ENCODE measurements around the gene USF3. TPM values are rescaled to one million over a fixed set of nuclear protein-coding genes. Genes with fewer than 3 reads are reported as not detected.

Gene USF3
- total and polyA plus RNA-seq, 9 of the 15 experiments (the other 6 are each of a cell fraction or from before 2014, with no cell fraction given): 1.4 to 6.9 (median 3.1) TPM

DNA sequence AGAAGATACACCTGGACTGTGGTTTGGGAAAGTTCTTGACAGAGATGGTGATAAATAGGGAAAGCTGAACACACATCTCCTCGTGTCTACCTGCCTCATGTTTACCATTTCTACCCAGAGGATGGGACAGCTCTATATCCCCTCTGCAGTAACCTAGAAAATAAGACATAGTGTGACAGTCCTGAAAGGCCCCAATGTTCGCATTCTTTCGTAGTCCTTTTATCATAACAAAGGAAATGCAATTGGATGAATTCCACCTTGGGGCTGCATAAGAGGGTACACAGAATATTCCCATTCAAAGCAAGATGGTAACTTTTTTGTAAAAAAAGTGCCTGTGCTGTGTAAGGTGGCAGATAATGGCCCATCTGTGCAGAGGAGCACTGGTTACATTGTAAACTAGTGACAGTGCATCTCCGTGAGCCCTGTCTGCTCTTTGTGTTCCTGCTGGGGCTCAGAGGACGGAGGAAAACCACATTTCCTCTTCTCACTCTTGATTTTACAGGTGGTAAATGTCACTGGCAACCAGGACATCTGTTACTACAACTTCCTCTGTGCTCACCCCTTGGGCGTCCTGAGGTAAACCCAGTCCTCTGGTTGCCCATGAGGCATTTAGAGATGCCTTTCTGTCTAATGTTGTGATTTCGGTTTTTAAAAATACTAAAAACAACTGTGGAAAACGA, 89.8 kb downstream of the USF3 start:
- no TSS peak for BruUV-seq (replicated peaks)
- H4K20me1 ChIP-seq (replicated peaks; ENCODE audit: control insufficient read depth, insufficient read depth, low read length): no peaks in the 10 kb centered on the region
- H3K4me1 ChIP-seq (replicated peaks in 1 of 2; ENCODE audit: control insufficient read depth in 2 of 2, insufficient read depth in 2 of 2, low read length in 2 of 2): no peaks in the 10 kb centered on the region
- DNase-seq (ENCODE audit: extremely low read depth in 1 of 4, low spot score in 3 of 4): no peak
- no peak for ATAC-seq
- no peak overlapping the region for H3K9ac ChIP-seq (ENCODE audit: insufficient read depth in 1 of 2, low read depth in 2 of 2, low read length in 2 of 2)
- no peak for FAIRE-seq
- CTCF ChIA-PET (ENCODE audit: low intra/inter-chr PET ratio): no interaction called here
- WGBS (ENCODE audit: insufficient coverage, low coverage, missing lambda C conversion rate): 2% methylated on average over 7 of the region's 8 CpGs
- no peaks in the 10 kb centered on the region for H3K79me2 ChIP-seq (ENCODE audit: control insufficient read depth, insufficient read depth, low read length)
- no peak overlapping the region for H3K27ac ChIP-seq (ENCODE audit: extremely low read depth, low read depth, low read length)
- H3K36me3 ChIP-seq (ENCODE audit: control insufficient read depth, insufficient read depth, low read length): no peaks in the 10 kb centered on the region
- in situ Hi-C loops (cut with MboI): loop anchor here (25.0 kb wide), 1 partner anchor 544 kb away; no protein-coding TSS in a partner anchor
- peaks cover 0 to 20% of the 10 kb centered on the region in 2 experiments; a peak in 4 of 5 replicates for H3K27me3 ChIP-seq (ENCODE audit: control insufficient read depth in 2 of 2, insufficient read depth in 2 of 2, low read length in 2 of 2)
- no peaks in the 10 kb centered on the region for H3K9me1 ChIP-seq (ENCODE audit: control insufficient read depth, insufficient read depth, low read length)
- H3K4me2 ChIP-seq (ENCODE audit: insufficient read depth, low read length): no peak overlapping the region
- H3K4me3 ChIP-seq: no peak overlapping the region
- intact Hi-C loops (cut with micrococcal nuclease): no loop called here
- H2AFZ ChIP-seq (ENCODE audit: low read depth, low read length): no peak overlapping the region
- POLR2A ChIA-PET: no interaction called here
- TF ChIP-seq PHB (CRISPR knock-in tag; IDR thresholded peaks at IDR 0.05): no peak
- TF ChIP-seq SREBF1 (IDR thresholded peaks at IDR 0.05; ENCODE audit: borderline replicate concordance, low read depth, low read length): no peak
- no peak for TF ChIP-seq HNRNPLL (IDR thresholded peaks at IDR 0.05; ENCODE audit: low read depth, low read length, poor library complexity, severe bottlenecking)
- no peak for TF ChIP-seq ZNF561 (CRISPR knock-in tag; conservative IDR thresholded peaks at IDR 0.05)
- TF ChIP-seq, protein P1, sequence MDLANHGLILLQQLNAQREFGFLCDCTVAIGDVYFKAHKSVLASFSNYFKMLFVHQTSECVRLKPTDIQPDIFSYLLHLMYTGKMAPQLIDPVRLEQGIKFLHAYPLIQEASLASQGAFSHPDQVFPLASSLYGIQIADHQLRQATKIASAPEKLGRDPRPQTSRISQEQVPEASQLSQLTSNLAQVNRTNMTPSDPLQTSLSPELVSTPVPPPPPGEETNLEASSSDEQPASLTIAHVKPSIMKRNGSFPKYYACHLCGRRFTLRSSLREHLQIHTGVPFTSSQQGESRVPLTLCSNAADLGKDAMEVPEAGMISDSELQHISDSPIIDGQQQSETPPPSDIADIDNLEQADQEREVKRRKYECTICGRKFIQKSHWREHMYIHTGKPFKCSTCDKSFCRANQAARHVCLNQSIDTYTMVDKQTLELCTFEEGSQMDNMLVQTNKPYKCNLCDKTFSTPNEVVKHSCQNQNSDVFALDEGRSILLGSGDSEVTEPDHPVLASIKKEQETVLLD (IDR thresholded peaks at IDR 0.05): no peak
- no peak for TF ChIP-seq ZNF699 (CRISPR knock-in tag; IDR thresholded peaks at IDR 0.05; ENCODE audit: insufficient replicate concordance)
- no peak for TF ChIP-seq TCFL5 (CRISPR knock-in tag; conservative IDR thresholded peaks at IDR 0.05)
- no peak for TF ChIP-seq POLR2H (tag; IDR thresholded peaks at IDR 0.05; ENCODE audit: low read depth)
- no peak for TF ChIP-seq ARNT (IDR thresholded peaks at IDR 0.05)
- no peak for TF ChIP-seq ZNF586 (CRISPR knock-in tag; conservative IDR thresholded peaks at IDR 0.05)
- TF ChIP-seq, protein P2, sequence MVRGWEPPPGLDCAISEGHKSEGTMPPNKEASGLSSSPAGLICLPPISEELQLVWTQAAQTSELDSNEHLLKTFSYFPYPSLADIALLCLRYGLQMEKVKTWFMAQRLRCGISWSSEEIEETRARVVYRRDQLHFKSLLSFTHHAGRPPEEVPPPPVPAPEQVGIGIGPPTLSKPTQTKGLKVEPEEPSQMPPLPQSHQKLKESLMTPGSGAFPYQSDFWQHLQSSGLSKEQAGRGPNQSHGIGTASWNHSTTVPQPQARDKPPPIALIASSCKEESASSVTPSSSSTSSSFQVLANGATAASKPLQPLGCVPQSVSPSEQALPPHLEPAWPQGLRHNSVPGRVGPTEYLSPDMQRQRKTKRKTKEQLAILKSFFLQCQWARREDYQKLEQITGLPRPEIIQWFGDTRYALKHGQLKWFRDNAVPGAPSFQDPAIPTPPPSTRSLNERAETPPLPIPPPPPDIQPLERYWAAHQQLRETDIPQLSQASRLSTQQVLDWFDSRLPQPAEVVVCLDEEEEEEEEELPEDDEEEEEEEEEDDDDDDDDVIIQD (CRISPR knock-in tag; IDR thresholded peaks at IDR 0.05): no peak
- TF ChIP-seq, protein P3, sequence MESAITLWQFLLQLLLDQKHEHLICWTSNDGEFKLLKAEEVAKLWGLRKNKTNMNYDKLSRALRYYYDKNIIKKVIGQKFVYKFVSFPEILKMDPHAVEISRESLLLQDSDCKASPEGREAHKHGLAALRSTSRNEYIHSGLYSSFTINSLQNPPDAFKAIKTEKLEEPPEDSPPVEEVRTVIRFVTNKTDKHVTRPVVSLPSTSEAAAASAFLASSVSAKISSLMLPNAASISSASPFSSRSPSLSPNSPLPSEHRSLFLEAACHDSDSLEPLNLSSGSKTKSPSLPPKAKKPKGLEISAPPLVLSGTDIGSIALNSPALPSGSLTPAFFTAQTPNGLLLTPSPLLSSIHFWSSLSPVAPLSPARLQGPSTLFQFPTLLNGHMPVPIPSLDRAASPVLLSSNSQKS (CRISPR knock-in tag; IDR thresholded peaks at IDR 0.05): no peak
- TF ChIP-seq RBFOX2 (IDR thresholded peaks at IDR 0.05; ENCODE audit: low read depth, low read length): no peak
- TF ChIP-seq ZNF347 (CRISPR knock-in tag; IDR thresholded peaks at IDR 0.05; ENCODE audit: low read depth): no peak
- TF ChIP-seq ZNF282 (CRISPR knock-in tag; IDR thresholded peaks at IDR 0.05): no peak
- TF ChIP-seq CBFB (CRISPR knock-in tag; IDR thresholded peaks at IDR 0.05): no peak
- no peak for TF ChIP-seq MIER1 (IDR thresholded peaks at IDR 0.05; ENCODE audit: low read depth)
- TF ChIP-seq SMAD2 (IDR thresholded peaks at IDR 0.05; ENCODE audit: low read depth, low read length): no peak
- no peak for TF ChIP-seq ZNF75A (CRISPR knock-in tag; IDR thresholded peaks at IDR 0.05)
- H3K9me3 ChIP-seq (replicated peaks; ENCODE audit: control insufficient read depth, insufficient read depth, low read depth, low read length): no peaks in the 10 kb centered on the region
